SU-DHL-6 (cell line): Measurements from ENCODE around the gene TIMM17A.
"Not testable (repeated sequence)": the region's sequence is repeated elsewhere in the genome, so short reads cannot be mapped to it uniquely, and the experiment has no call there.

Source experiments
- H2AFZ ChIP-seq: fragments of 200-600 bp; sonication (generic); 2 replicates; pipeline ENCODE4 v1.6.1; 2014; ENCODE audit warnings: low read depth, mild to moderate bottlenecking, moderate library complexity, mixed read lengths, antibody characterized with exemption, low read length; ENCODE audit not compliant: severe bottlenecking
- H3F3A ChIP-seq: fragments of 200-600 bp; shearing (Covaris generic); 2 replicates; pipeline ENCODE4 v1.6.0; 2016; ENCODE audit warnings: antibody characterized with exemption, mild to moderate bottlenecking; ENCODE audit not compliant: insufficient read depth
- H3K27ac ChIP-seq: fragments of 200-600 bp; sonication (generic); 2 replicates; pipeline ENCODE4 v1.5.1; 2016; ENCODE audit warnings: low read depth, mild to moderate bottlenecking, low read length, moderate library complexity, mixed read lengths
- H3K27me3 ChIP-seq: fragments of 200-600 bp; sonication (generic), shearing (Covaris generic); 2 replicates; pipeline ENCODE4 v1.6.0; 2014; ENCODE audit warnings: mild to moderate bottlenecking, low read length
- H3K36me3 ChIP-seq: fragments of 200-600 bp; sonication (generic); 2 replicates; pipeline ENCODE4 v1.6.1; 2014; ENCODE audit warnings: mild to moderate bottlenecking, low read length, mixed read lengths
- H3K4me2 ChIP-seq: fragments of 300-600, 200-600 bp; shearing (Covaris generic), sonication (generic); 2 replicates; pipeline ENCODE4 v1.6.0; 2014; ENCODE audit warnings: low read length, low read depth, mild to moderate bottlenecking; ENCODE audit not compliant: poor library complexity, severe bottlenecking
- H3K4me3 ChIP-seq: fragments of 200-600 bp; sonication (generic); 2 replicates; pipeline ENCODE4 v1.5.1; 2014; ENCODE audit warnings: antibody characterized with exemption, low read length, mild to moderate bottlenecking, mixed read lengths; ENCODE audit not compliant: insufficient read depth, poor library complexity, severe bottlenecking
- H3K79me2 ChIP-seq: fragments of 200-600 bp; sonication (generic); 2 replicates; pipeline ENCODE4 v1.6.1; 2014; ENCODE audit warnings: mild to moderate bottlenecking, low read length, moderate library complexity; ENCODE audit not compliant: insufficient read depth
- H3K9ac ChIP-seq: fragments of 200-600 bp; sonication (generic); 2 replicates; pipeline ENCODE4 v1.7.0; 2014; ENCODE audit warnings: mild to moderate bottlenecking, low read length
- H3K9me2 ChIP-seq: fragments of 200-600 bp; sonication (generic); replicated peaks from 2 replicates; pipeline ENCODE4 v1.6.1; 2014; ENCODE audit warnings: low read length; ENCODE audit not compliant: insufficient read depth
- H3K9me3 ChIP-seq: fragments of 200-600 bp; sonication (generic); 2 replicates; pipeline ENCODE4 v1.6.1; 2014; ENCODE audit warnings: low read length, mixed read lengths; ENCODE audit not compliant: insufficient read depth
- H4K20me1 ChIP-seq: fragments of 200-600 bp; sonication (generic); 2 replicates; pipeline ENCODE4 v1.6.1; 2014; ENCODE audit warnings: low read depth, mild to moderate bottlenecking, antibody characterized with exemption, low read length, moderate library complexity, mixed read lengths
- CTCF ChIP-seq: fragments of 200-600 bp; sonication (generic); IDR thresholded peaks from one replicate; pipeline ENCODE4 v1.5.1; 2017; ENCODE audit warnings: antibody characterized with exemption, mild to moderate bottlenecking, low read length, moderate library complexity; ENCODE audit not compliant: insufficient read depth, poor library complexity, severe bottlenecking
- EZH2phosphoT487 ChIP-seq: fragments of 200-600 bp; sonication (generic), shearing (Covaris generic); conservative IDR thresholded peaks from 2 replicates; pipeline ENCODE4 v1.6.1; 2018; ENCODE audit warnings: mild to moderate bottlenecking, antibody characterized with exemption, low read length, moderate library complexity, mixed read lengths

The TIMM17A gene

GRCh38 chr1:201955729-201956143, 433 bp downstream of the TIMM17A start:
- peak overlapping the region; percentile 86 for H3K9ac ChIP-seq
- H3K4me2 ChIP-seq = peak overlapping the region; percentile 84
- H3K27ac ChIP-seq = 0 out of 2 replicates have a peak overlapping the region, but pooled peaks have one; percentile 6
- H3K9me2 ChIP-seq = no peaks in the 10 kb centered on the region
- H3K9me3 ChIP-seq = no peaks in the 10 kb centered on the region
- H3F3A ChIP-seq = no peaks in the 10 kb centered on the region
- TF ChIP-seq CTCF (no peak), EZH2phosphoT487 (no peak)
- H3K36me3 ChIP-seq = peaks cover 6% of the 10 kb centered on the region; the same call in 1 of the 2 replicates
- H3K79me2 ChIP-seq = peaks cover 23% of the 10 kb centered on the region
- H2AFZ ChIP-seq = peak overlapping the region; percentile 79
- H3K27me3 ChIP-seq = no peaks in the 10 kb centered on the region
- peak overlapping the region; percentile 83 for H3K4me3 ChIP-seq
- no peaks in the 10 kb centered on the region for H4K20me1 ChIP-seq

DNA sequence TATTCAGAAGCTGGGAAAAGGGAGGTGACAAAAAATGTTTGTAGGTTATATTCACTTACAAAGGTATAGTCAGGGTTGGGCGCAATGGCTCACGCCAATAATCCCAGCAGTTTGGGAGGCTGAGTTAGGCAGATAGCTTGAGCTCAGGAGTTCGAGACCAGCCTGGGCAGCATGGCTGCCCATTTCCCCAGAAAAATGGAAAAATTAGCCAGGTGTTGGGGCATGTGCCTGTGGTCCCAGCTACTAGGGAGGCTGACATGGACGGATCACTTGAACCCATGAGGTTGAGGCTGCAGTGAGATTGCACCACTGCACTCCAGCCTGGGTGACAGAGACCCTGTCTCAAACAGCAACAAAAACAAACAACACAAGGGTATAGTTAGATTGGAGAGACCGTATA, 3.0 kb downstream of the TIMM17A start:
- H3K79me2 ChIP-seq = peaks cover 23% of the 10 kb centered on the region

GRCh38 chr1:201962382-201962781, 7.1 kb downstream of the TIMM17A start:
- not testable (repeated sequence) for H3K79me2 ChIP-seq, H4K20me1 ChIP-seq, H3K27ac ChIP-seq, H3F3A ChIP-seq, H3K9me3 ChIP-seq, H3K9ac ChIP-seq, H3K27me3 ChIP-seq, H2AFZ ChIP-seq, H3K9me2 ChIP-seq, H3K4me3 ChIP-seq, H3K4me2 ChIP-seq
- peaks cover 23% of the 10 kb centered on the region for H3K36me3 ChIP-seq

More for the DNA sequence above, 3.0 kb downstream of the TIMM17A start:
- no peaks in the 10 kb centered on the region for H3K9me3 ChIP-seq
- no peak overlapping the region for H3K9ac ChIP-seq
- TF ChIP-seq EZH2phosphoT487 (no peak), CTCF (no peak)
- no peaks in the 10 kb centered on the region for H3F3A ChIP-seq
- peaks cover 13% of the 10 kb centered on the region for H3K36me3 ChIP-seq
- no peak overlapping the region for H2AFZ ChIP-seq
- H3K4me2 ChIP-seq = no peak overlapping the region
- H3K4me3 ChIP-seq = no peak overlapping the region
- H3K9me2 ChIP-seq = no peaks in the 10 kb centered on the region
- no peaks in the 10 kb centered on the region for H4K20me1 ChIP-seq
- no peaks in the 10 kb centered on the region for H3K27me3 ChIP-seq
- no peak overlapping the region for H3K27ac ChIP-seq

GRCh38 chr1:201964261-201964660, 9.0 kb downstream of the TIMM17A start:
- Histone ChIP-seq H2AFZ (no peak overlapping the region), H3K4me2 (no peak overlapping the region), H3F3A (peaks cover 6% of the 10 kb centered on the region; the same call in 1 of the 2 replicates), H3K79me2 (peaks cover 3% of the 10 kb centered on the region; the same call in 1 of the 2 replicates), H4K20me1 (no peaks in the 10 kb centered on the region), H3K9me3 (no peaks in the 10 kb centered on the region), H3K36me3 (peaks cover 22% of the 10 kb centered on the region), H3K4me3 (no peak overlapping the region), H3K27ac (no peak overlapping the region), H3K9ac (no peak overlapping the region), H3K27me3 (no peaks in the 10 kb centered on the region), H3K9me2 (no peaks in the 10 kb centered on the region)
- TF ChIP-seq EZH2phosphoT487 (no peak), CTCF (no peak)
